Head of caudate nucleus (tissue), 42 donors: Measurements from ENCODE around the gene SMPD3.

Source experiments
- DNase-seq, 42 donors: peaks; one replicate each; pipeline versions ENCODE4 v3.0.0 to v3.0.0-alpha.2; 2020 to 2021; ENCODE audit warnings: mixed read lengths in 7 of 42
- intact Hi-C: fragments of 100-400 bp; cut with DNase I; formaldehyde crosslinking; loops from one replicate; pipeline ENCODE4 v1.15.0; 2022

The SMPD3 gene

GRCh38 chr16:68377667-68378393, 70.5 kb downstream of the SMPD3 start:
- intact Hi-C loops = no loop called here
- DNase-seq = peak in 29 of 42 donors; percentile 33 to 87 (median 60)

GRCh38 chr16:68377221-68377620, 71.1 kb downstream of the SMPD3 start:
- intact Hi-C loops = no loop called here
- DNase-seq = no peak

- intact Hi-C loops = no loop called here
- DNase-seq = no peak
Observed at GRCh38 chr16:68376590-68376989, 71.7 kb downstream of the SMPD3 start.

- DNase-seq = no peak
- intact Hi-C loops = no loop called here
Observed at GRCh38 chr16:68375801-68376536, 72.3 kb downstream of the SMPD3 start.

GRCh38 chr16:68374961-68375660, 73.2 kb downstream of the SMPD3 start:
- intact Hi-C loops = no loop called here
- no peak for DNase-seq

- peak in 1 of 42 donors; percentile 44 for DNase-seq
- intact Hi-C loops = no loop called here
Observed at GRCh38 chr16:68374246-68374805, 74.0 kb downstream of the SMPD3 start.

- intact Hi-C loops = no loop called here
- DNase-seq = no peak
Observed at GRCh38 chr16:68373528-68374245, 74.6 kb downstream of the SMPD3 start.

GRCh38 chr16:68372806-68373205, 75.5 kb downstream of the SMPD3 start:
- no peak for DNase-seq
- intact Hi-C loops = no loop called here

GRCh38 chr16:68372381-68372720, 76.0 kb downstream of the SMPD3 start:
- no peak for DNase-seq
- intact Hi-C loops = no loop called here

GRCh38 chr16:68371706-68372380, 76.5 kb downstream of the SMPD3 start:
- intact Hi-C loops = no loop called here
- DNase-seq = no peak

GRCh38 chr16:68371276-68371651, 77.0 kb downstream of the SMPD3 start:
- intact Hi-C loops = no loop called here
- no peak for DNase-seq

- intact Hi-C loops = no loop called here
- DNase-seq = no peak
Observed at GRCh38 chr16:68370581-68371275, 77.6 kb downstream of the SMPD3 start.

GRCh38 chr16:68369697-68370580, 78.4 kb downstream of the SMPD3 start:
- peak in 3 of 42 donors; percentile 31 to 42 (median 33) for DNase-seq
- intact Hi-C loops = no loop called here

- no peak for DNase-seq
- intact Hi-C loops = no loop called here
Observed at GRCh38 chr16:68369168-68369567, 79.1 kb downstream of the SMPD3 start.

GRCh38 chr16:68368301-68368888, 79.9 kb downstream of the SMPD3 start:
- intact Hi-C loops = no loop called here
- no peak for DNase-seq

GRCh38 chr16:68367891-68368290, 80.4 kb downstream of the SMPD3 start:
- intact Hi-C loops = no loop called here
- DNase-seq = no peak

GRCh38 chr16:68367440-68367839, 80.9 kb downstream of the SMPD3 start:
- intact Hi-C loops = no loop called here
- no peak for DNase-seq
